Measurements from ENCODE around the gene CCDC17.
"Not testable (repeated sequence)": the region's sequence is repeated elsewhere in the genome, so short reads cannot be mapped to it uniquely, and the experiment has no call there.

Gene CCDC17

GRCh38 chr1:45621895-45622523 is 1.8 kb downstream of the CCDC17 start:
- DNase-seq (ENCODE audit: low spot score) = no peak

- no peak for DNase-seq (ENCODE audit: low spot score)
Measured at GRCh38 chr1:45621501-45621836, 2.4 kb downstream of the CCDC17 start.

DNA sequence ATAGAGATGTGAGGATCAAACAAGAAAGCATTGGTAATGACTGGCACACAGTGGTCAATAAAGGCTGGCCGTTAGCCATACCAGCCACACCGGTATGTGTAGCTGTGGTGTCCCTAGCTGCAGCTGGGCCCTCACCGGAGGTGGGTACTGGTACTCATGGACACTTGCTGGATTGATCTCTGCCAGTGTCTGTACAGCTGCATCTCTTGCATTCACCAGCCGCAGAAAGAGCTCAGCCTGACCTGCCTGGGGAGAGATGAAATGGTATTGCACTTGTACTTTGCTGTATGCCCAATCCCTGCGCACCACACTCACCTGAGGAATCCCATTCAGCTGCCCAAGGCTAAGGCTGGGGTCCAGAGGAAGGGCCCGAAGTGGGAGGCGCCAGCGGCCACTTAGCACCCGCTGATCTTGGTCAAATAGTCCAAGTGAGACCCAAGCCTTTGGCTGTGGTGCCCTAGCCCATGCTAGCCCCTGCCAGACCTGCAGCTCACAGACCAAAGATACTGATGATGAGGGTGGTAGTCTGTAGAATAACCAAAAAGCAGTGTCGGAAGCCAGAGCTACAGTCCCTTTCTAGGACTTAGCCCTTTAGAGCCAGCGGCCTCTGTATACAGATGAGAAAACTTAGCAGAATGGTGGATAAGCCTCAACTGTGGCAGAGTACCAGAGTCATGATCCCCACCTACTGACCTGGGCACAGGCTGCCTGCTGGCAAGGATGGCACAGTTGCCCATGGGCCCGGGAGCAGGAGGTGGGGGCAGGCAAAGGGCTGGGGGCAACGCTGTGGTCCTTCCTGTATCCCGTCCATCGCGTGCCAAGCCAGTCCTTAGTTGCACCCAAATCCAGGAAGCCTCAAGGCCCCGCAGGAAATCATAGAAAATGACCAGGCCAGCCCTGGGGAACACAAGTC is 3.0 kb downstream of the CCDC17 start:
- no peak for DNase-seq (ENCODE audit: low spot score)

- DNase-seq (ENCODE audit: low spot score) = no peak
Measured at GRCh38 chr1:45619149-45619921, 4.5 kb downstream of the CCDC17 start.

DNA sequence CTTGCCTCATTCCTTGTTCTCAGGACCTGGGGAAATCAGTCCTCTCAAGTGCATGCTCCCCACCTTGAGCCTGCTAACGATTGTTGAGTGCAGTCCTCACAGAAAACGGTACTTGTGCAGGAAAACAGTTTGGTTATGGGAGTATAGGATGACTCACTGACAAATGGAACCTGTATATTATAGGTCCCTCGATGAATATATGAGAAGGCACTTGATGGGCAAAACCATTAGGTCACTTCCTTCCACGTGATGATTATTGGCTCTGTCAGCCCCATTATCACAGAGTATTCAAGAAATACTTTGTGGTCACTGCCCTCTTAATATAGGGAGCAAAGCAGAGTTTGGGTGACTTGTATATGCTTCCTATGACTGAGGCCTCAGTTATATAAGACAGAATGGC is 6.2 kb downstream of the CCDC17 start:
- no peak for DNase-seq (ENCODE audit: low spot score)

- no peak for DNase-seq (ENCODE audit: low spot score)
Measured at GRCh38 chr1:45615885-45616284, 8.0 kb downstream of the CCDC17 start.

DNA sequence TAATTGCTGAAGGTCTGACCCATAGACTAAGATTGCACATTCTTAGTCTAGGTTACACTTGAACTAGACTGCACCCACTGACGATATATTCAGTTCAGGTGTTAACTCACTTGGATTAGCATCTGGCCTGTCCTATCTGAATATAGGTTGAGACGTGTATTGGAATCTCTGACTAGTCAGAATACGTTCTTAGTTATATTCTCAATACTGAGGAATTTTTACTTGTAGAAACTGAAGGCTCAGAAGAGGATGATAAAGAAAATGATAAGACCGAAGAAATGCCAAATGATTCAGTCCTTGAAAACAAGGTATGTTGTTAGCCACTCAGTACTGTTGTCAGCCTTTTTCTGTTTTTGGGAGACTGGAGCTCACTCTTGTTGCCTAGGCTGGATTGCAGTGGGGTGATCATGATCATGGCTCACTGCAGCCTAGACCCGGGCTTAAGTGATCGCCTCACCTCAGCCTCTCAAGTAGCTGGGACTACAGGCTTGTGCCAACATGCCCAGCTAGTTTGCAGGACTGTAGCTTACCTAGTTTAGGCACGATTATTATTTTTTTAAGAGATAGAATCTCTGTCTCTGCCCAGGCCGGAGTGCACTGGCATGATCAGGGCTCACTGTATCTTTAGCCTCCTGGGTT is 10.8 kb downstream of the CCDC17 start:
- no peak for DNase-seq (ENCODE audit: low spot score)

DNA sequence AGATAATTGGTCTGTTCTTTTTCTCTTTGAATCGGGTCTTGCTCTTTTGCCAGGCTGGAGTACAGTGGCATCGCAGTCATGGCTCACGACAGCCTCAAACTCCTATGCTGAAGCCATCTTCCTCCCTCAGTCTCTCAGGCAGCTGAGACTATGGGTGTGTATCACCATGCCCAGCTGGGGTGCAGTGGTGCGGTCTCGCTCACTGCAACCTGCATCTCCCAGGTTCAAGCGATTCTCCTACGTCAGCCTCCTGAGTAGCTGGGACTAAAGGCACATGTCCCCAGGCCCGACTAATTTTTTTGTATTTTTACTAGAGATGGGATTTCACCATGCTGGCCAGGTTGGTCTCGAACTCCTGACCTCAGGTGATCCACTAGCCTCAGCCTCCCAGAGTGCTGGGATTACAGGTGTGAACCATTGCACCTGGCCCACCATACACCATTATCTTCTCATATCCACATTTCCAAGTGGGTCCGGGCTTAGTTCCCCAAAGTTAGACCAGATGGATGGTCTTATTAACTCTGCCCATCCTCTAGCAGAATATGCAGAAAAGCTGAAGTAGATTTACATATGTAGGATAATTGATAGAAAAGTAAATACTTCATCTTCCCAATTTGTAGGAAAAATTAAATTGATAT is 13.1 kb downstream of the CCDC17 start:
- DNase-seq (ENCODE audit: low spot score) = no peak

DNA sequence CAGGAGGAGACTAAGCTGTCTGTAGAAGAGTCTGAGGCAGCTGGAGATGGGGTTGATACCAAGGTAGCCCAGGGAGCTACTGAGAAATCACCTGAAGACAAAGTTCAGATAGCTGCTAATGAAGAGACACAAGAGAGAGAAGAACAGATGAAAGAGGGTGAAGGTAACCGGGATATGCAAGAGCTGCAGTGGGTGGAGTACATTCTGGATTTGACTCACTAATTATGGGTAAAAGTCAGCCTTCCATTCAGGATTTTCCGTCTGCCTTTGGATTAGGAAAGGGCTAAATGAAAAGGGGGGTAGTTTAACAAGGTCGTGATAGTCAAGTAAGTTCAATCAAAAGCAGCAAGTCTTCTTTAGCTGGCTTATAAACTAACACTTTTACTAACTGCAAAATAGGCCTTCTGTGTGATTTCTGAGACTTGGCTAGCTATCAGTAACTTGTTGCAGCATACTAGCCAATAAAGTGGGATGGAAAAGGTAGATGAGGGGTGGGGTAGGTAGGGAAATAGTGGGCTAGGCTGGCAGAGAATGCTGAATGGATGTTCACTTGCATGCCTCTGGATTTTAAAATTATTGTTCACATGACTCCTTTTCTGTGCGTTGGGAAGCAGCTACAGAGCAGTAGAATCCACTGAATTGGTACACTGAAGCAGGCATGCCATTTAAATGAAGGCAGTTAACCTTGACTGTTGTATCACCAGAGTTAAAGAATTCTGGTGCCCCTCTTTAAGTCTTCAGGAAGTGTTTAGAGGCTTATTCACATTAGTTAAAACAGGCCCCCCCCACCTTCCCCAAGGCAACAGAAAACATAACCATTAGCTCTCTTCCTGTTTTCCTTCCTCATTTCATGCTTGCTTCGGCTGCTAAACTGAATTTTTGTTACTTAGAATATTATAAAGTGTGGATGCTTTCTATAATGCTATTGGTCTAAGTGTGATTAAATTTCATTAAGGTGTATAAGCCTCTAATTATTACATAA is 15.4 kb downstream of the CCDC17 start:
- no peak for DNase-seq (ENCODE audit: low spot score)

DNA sequence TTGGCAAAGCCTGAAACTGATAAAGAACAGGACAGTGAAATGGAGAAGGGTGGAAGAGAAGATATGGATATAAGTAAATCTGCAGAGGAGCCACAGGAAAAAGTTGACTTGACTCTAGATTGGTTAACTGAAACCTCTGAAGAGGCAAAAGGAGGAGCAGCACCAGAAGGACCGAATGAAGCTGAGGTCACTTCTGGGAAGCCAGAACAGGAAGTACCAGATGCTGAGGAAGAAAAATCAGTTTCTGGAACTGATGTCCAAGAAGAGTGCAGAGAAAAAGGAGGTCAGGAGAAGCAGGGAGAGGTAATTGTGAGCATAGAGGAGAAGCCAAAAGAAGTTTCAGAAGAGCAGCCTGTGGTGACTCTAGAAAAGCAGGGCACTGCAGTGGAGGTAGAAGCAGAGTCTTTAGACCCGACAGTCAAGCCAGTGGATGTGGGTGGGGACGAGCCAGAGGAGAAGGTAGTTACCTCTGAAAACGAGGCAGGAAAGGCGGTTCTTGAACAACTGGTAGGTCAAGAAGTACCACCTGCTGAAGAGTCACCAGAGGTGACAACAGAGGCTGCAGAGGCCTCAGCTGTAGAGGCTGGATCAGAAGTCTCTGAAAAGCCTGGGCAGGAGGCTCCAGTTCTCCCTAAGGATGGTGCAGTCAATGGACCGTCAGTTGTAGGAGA is 16.3 kb downstream of the CCDC17 start:
- no peak for DNase-seq (ENCODE audit: low spot score)

DNA sequence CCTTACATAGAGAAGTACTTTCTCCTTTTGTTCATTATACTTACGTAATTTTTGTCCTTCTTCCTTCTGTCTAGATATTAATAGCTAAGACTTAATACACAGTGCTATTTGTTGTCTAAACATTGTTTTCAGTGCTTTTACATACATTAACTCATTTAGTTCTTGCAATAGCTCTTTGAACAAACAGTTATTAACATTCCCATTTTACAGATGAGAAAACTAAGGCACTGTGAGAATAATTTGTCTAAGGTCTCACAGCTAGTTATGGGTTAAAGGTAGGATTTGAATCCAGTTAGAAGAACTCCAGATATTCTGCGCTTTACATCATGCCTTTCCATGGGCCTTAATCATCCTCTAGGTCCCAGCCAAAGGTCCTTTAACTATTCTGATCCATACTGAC is 19.6 kb downstream of the CCDC17 start:
- no peak for DNase-seq (ENCODE audit: low spot score)

GRCh38 chr1:45596765-45597164 is 27.1 kb downstream of the CCDC17 start:
- not testable (repeated sequence) for DNase-seq (ENCODE audit: low spot score)

DNA sequence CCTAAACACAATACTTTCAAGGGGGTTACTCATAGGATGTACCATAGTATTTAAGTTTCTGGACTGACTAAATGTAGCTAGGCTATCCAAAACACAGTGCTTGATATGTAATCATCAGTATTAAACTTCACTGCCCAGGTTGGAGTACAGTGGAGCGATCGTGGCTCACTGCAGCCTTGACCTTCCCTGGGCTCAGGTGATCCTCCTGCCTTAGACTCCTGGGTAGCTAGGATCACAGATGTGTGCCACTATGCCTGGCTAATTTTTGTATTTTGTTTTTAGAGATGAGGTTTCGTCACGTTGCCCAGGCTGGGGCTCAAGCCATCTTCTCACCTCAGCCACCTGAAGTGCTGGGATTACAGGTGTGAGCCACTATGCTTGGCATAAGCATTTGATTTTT is 29.4 kb downstream of the CCDC17 start:
- DNase-seq (ENCODE audit: low spot score) = no peak

GRCh38 chr1:45589861-45590260 is 34.0 kb downstream of the CCDC17 start:
- DNase-seq (ENCODE audit: low spot score) = no peak

- no peak for DNase-seq (ENCODE audit: low spot score)
Measured at GRCh38 chr1:45586769-45587168, 37.1 kb downstream of the CCDC17 start.

GRCh38 chr1:45585496-45586075 is 38.3 kb downstream of the CCDC17 start:
- DNase-seq (ENCODE audit: low spot score) = no peak

- DNase-seq (ENCODE audit: low spot score) = no peak
Measured at GRCh38 chr1:45585110-45585426, 38.8 kb downstream of the CCDC17 start.

DNA sequence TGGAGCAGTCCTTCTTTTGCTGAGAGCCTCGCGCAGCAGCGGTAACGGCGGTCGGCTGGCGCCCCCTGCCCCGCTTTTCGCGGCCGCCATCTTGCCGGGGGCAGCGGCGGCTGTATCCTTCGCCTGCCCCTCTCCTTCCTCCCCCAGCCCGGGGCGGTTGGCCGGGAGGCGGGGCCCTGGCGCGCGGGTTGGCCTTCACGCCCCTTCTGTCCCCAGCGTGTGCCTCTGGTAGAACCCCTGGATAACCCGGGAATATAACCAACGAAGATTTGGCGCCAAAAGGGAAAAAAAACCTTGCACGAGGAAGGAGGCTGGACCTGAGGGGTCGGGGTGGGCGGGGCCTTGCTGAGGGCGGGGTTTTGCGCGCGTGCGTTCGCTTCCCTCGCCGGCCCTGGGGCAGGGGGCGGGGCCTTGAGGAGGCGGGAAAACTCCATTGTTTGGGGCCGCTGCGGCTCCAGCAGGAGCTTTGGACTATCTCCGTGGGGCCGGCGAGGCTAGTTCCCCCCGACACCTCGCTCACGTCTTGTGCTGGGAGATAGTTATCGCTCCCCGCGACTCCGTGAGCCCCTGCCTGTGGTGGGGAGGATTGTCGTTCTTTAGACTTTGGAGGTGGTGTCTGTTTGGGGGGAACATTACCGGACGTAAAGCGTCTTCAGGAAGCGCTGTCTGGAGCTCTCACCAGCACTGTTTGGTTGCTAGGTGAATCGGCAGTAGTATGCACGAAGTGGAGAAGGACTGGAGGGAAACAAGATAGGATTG is 39.3 kb downstream of the CCDC17 start:
- DNase-seq (ENCODE audit: low spot score) = peak; percentile 88
